Ishikawa (cell line): Measurements from ENCODE around the gene NIM1K.

ENCODE experiments used
- CEBPB ChIP-seq: IDR thresholded peaks from 2 replicates; pipeline ENCODE4 v1.6.1; 2012
- NFIC ChIP-seq: IDR thresholded peaks from 2 replicates; pipeline ENCODE4 v1.6.1; 2012

GRCh38 chr5:43288269-43288831 is 96.3 kb downstream of the NIM1K start:
- TF ChIP-seq CEBPB (no peak), NFIC (no peak)
